Measurements from ENCODE around the gene PRPF19. TPM values are rescaled to one million over a fixed set of nuclear protein-coding genes. Genes with fewer than 3 reads are reported as not detected.

Gene PRPF19
- total RNA-seq = 29.0 and 35.5 TPM in 2 replicates

GRCh38 chr11:60906132-60906972, at the start of gene PRPF19:
PRPF19 (minus strand) TSS chr11:60906585; CDS start chr11:60906382, 203 bp downstream.

GRCh38 chr11:60951904-60952741, 45.7 kb upstream of the PRPF19 start, which contains the start of gene SLC15A3:
SLC15A3 (minus strand) TSS chr11:60952176; CDS start chr11:60951551, 625 bp downstream.

GRCh38 chr11:60924110-60924905, 17.9 kb upstream of the PRPF19 start, which contains the start of gene TMEM132A:
TMEM132A (plus strand) TSS chr11:60924460; CDS start chr11:60924634, 174 bp downstream.

GRCh38 chr11:60913793-60914632, 7.6 kb upstream of the PRPF19 start, which contains the start of gene TMEM109:
TMEM109 (plus strand) TSS chr11:60914158; CDS start chr11:60919694, 5,536 bp downstream.

GRCh38 chr11:60866911-60867870, 39.2 kb downstream of the PRPF19 start, which contains the start of gene ZP1:
ZP1 (plus strand) TSS chr11:60867542; CDS start chr11:60867562, 20 bp downstream.

GRCh38 chr11:60855726-60856633, 50.4 kb downstream of the PRPF19 start, which contains the start of gene PTGDR2:
PTGDR2 (minus strand) TSS chr11:60855950; CDS start chr11:60853722, 2,228 bp downstream.

GRCh38 chr11:60841797-60842667, 64.4 kb downstream of the PRPF19 start, which contains the start of gene CCDC86:
CCDC86 (plus strand) TSS chr11:60842113; CDS start chr11:60842125, 12 bp downstream.

Other genes with a start within 250 kb of the PRPF19 start
- gene MS4A8, start 207.0 kb downstream of the PRPF19 start, total RNA-seq = not detected in 2 replicates
- gene MS4A18, start 181.9 kb downstream of the PRPF19 start, total RNA-seq = not detected in 2 replicates
- gene MS4A15, start 149.7 kb downstream of the PRPF19 start, total RNA-seq = not detected in 2 replicates
- gene MS4A10, start 121.3 kb downstream of the PRPF19 start, total RNA-seq = not detected in 2 replicates
- gene CCDC86, start 64.5 kb downstream of the PRPF19 start, total RNA-seq = 4.8 and 7.6 TPM in 2 replicates
- 0.28 TPM in 1 of 2 replicates, not detected in the other for gene PTGDR2, start 50.6 kb downstream of the PRPF19 start, total RNA-seq
- 0.55 and 1.00 TPM in 2 replicates for gene ZP1, start 39.0 kb downstream of the PRPF19 start, total RNA-seq
- 17.8 and 21.1 TPM in 2 replicates for gene TMEM109, start 7.6 kb upstream of the PRPF19 start, total RNA-seq
- 23.9 and 28.6 TPM in 2 replicates for gene TMEM132A, start 17.9 kb upstream of the PRPF19 start, total RNA-seq
- 13.8 and 15.8 TPM in 2 replicates for gene SLC15A3, start 45.6 kb upstream of the PRPF19 start, total RNA-seq
- not detected in 2 replicates for gene CD6, start 65.1 kb upstream of the PRPF19 start, total RNA-seq
- not detected in 2 replicates for gene CD5, start 195.9 kb upstream of the PRPF19 start, total RNA-seq

Measured in smooth muscle cell of bladder (primary cell).